GM12891 (cell line): ENCODE results near the gene NAGPA.

Source experiments
- POLR2A ChIP-seq: IDR thresholded peaks from 2 replicates; pipeline ENCODE4 v1.6.1; 2011; ENCODE audit warnings: low read depth, low read length, control low read depth
- POLR2AphosphoS5 ChIP-seq: IDR thresholded peaks from 2 replicates; pipeline ENCODE4 v1.6.1; 2011; ENCODE audit warnings: low read depth, low read length, control low read depth
- POU2F2 ChIP-seq: IDR thresholded peaks from 2 replicates; pipeline ENCODE4 v1.6.1; 2011; ENCODE audit warnings: low read depth, mild to moderate bottlenecking, control low read depth, low read length, moderate library complexity
- TAF1 ChIP-seq: IDR thresholded peaks from 2 replicates; pipeline ENCODE4 v1.6.1; 2011; ENCODE audit warnings: low read depth, low read length, control low read depth

DNA sequence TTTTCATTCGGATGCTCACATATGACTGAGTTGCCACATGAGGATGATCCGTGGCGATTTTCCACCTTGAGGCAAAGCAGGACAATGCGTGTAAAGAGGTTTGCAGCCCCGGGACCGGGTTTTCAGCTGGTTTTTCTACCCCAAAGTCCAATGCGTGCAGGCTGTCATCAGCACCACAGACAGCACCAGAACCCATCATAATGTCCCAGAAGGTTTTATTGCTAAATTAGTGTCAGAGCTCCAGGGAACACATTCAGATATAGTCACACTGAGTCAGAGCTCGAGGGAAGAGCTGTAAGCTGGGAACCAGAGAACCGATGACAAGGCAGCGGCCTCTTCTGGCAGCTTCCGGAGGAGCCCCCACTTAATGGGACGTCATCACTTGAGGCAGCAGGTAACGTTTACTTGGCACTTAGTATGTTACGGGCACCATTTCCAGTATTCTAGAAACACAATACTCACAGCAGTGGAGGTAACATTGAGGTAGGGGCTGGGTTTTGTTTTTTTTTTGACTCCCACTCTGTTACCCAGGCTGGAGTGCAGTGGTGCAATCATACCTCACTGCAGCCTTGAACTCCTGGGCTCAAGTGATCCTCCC lies 8.9 kb upstream of the NAGPA start:
- TF ChIP-seq POLR2A (no peak), TAF1 (no peak), POLR2AphosphoS5 (no peak), POU2F2 (no peak)
